Caco-2 (cell line): ENCODE data around the gene CENPT. TPM values are rescaled to one million over a fixed set of nuclear protein-coding genes. Genes with fewer than 3 reads are reported as not detected.

Experiments
- BruUV-seq: library from RNA; stranded (reverse); fragments of 400-500 nt; replicated peaks from 2 replicates; lab custom pipeline; 2021; lab: Mats Ljungman, UMichigan
- CTCF ChIA-PET: fragments of 300-600 bp; sonication (Branson Sonifier 250); formaldehyde crosslinking; loops from one replicate; lab custom pipeline; 2022; ENCODE audit warnings: antibody characterized with exemption; lab: Charles Lee
- POLR2A ChIA-PET: fragments of 300-600 bp; sonication (Branson Sonifier 250); formaldehyde crosslinking; loops from one replicate; lab custom pipeline; 2022; ENCODE audit warnings: antibody characterized with exemption; lab: Charles Lee
- DNase-seq, 2 experiments: peaks; one replicate each; pipeline versions ENCODE4 v3.0.0 to v3.0.0-alpha.2; 2020 to 2022
- H3K27me3 ChIP-seq: replicated peaks from 2 replicates; pipeline ENCODE4 v1.6.0; 2011; ENCODE audit warnings: low read length; ENCODE audit not compliant: control insufficient read depth, insufficient read depth
- H3K36me3 ChIP-seq: 2 replicates; pipeline ENCODE4 v1.5.1; 2011; ENCODE audit warnings: low read length; ENCODE audit not compliant: control insufficient read depth, insufficient read depth
- H3K4me1 ChIP-seq: fragments of 250-450 bp; sonication (Bioruptor Pico); 2 replicates; pipeline ENCODE4 v1.5.1; 2020; ENCODE audit warnings: mild to moderate bottlenecking
- H3K4me3 ChIP-seq: 2 replicates; pipeline ENCODE4 v1.5.1; 2011; ENCODE audit warnings: low read depth, mild to moderate bottlenecking, control low read depth, low read length
- H3K9me3 ChIP-seq: fragments of 250-450 bp; sonication (Bioruptor Pico); 2 replicates; pipeline ENCODE4 v1.5.1; 2020; ENCODE audit warnings: mild to moderate bottlenecking, moderate library complexity
- H3K27ac Mint-ChIP-seq: one replicate; pipeline ENCODE4 v1.8.0; 2022; ENCODE audit warnings: mixed read lengths; ENCODE audit not compliant: unreplicated experiment
- H3K27me3 Mint-ChIP-seq: one replicate; pipeline ENCODE4 v1.8.0; 2022; ENCODE audit warnings: mixed read lengths; ENCODE audit not compliant: insufficient read depth, unreplicated experiment
- H3K36me3 Mint-ChIP-seq: one replicate; pipeline ENCODE4 v1.8.0; 2022; ENCODE audit warnings: mild to moderate bottlenecking, mixed read lengths; ENCODE audit not compliant: insufficient read depth, unreplicated experiment
- H3K4me1 Mint-ChIP-seq: one replicate; pipeline ENCODE4 v1.8.0; 2022; ENCODE audit warnings: low read depth, mixed read lengths; ENCODE audit not compliant: unreplicated experiment
- H3K4me3 Mint-ChIP-seq: one replicate; pipeline ENCODE4 v1.8.0; 2022; ENCODE audit warnings: mild to moderate bottlenecking, moderate library complexity, mixed read lengths; ENCODE audit not compliant: unreplicated experiment
- H3K9me3 Mint-ChIP-seq: one replicate; pipeline ENCODE4 v1.8.0; 2022; ENCODE audit warnings: mixed read lengths; ENCODE audit not compliant: unreplicated experiment
- intact Hi-C: fragments of 100-400 bp; cut with micrococcal nuclease; formaldehyde crosslinking; loops from one replicate; pipeline ENCODE4 v1.10.0; 2022; ENCODE audit not compliant: unreplicated experiment
- total RNA-seq: library from RNA; stranded (reverse); gene quantifications from 2 replicates; pipeline ENCODE4 v1.2.3, GENCODE V29; 2022
- TF ChIP-seq, protein P1 (sequence below), 2 experiments: fragments of 200-600 bp in 1 of 2; IDR thresholded peaks; 1 replicate in 1 of 2; 2 replicates in 1 of 2; pipeline versions ENCODE4 v1.5.1 to v1.8.0; 2011 to 2022; ENCODE audit warnings: antibody characterized with exemption in 1 of 2, control low read depth in 1 of 2, inconsistent platforms in 1 of 2, low read depth in 1 of 2, low read length in 1 of 2, mild to moderate bottlenecking in 1 of 2, moderate library complexity in 1 of 2; ENCODE audit not compliant: insufficient read depth in 1 of 2, severe bottlenecking in 1 of 2, unreplicated experiment in 1 of 2

The CENPT gene
- total RNA-seq, 1 experiment from 2014 or later: 80.1 TPM

DNA sequence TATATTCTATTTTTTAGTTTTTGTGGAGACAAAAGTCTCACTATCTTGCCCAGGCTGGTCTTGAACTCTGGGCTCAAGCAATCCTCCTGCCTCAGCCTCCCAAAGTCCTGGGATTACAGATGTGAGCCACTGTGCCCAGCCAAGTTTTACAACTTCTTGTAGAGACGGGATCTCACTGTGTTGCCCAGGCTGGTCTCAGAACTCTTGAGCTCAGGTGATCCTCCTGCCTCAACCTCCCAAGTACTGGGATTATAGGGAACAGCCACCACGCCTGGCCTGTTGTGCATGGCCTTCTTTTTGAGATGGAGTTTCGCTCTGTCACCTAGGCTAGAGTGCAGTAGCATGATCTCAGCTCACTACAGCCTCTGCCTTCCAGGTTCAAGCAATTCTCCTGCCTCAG lies 6.2 kb upstream of the CENPT start:
- ChIA-PET CTCF (no interaction called here), POLR2A (no interaction called here)
- Histone ChIP-seq H3K27me3 (no peaks in the 10 kb centered on the region), H3K9me3 (no peaks in the 10 kb centered on the region), H3K4me1 (peaks cover 21% of the 10 kb centered on the region), H3K4me3 (no peak overlapping the region), H3K36me3 (no peaks in the 10 kb centered on the region; the same call in none of the 2 replicates)
- H3K27ac Mint-ChIP-seq: peak overlapping the region; percentile 28
- TF ChIP-seq, protein P1, sequence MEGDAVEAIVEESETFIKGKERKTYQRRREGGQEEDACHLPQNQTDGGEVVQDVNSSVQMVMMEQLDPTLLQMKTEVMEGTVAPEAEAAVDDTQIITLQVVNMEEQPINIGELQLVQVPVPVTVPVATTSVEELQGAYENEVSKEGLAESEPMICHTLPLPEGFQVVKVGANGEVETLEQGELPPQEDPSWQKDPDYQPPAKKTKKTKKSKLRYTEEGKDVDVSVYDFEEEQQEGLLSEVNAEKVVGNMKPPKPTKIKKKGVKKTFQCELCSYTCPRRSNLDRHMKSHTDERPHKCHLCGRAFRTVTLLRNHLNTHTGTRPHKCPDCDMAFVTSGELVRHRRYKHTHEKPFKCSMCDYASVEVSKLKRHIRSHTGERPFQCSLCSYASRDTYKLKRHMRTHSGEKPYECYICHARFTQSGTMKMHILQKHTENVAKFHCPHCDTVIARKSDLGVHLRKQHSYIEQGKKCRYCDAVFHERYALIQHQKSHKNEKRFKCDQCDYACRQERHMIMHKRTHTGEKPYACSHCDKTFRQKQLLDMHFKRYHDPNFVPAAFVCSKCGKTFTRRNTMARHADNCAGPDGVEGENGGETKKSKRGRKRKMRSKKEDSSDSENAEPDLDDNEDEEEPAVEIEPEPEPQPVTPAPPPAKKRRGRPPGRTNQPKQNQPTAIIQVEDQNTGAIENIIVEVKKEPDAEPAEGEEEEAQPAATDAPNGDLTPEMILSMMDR (IDR thresholded peaks at IDR 0.05; ENCODE audit: insufficient read depth in 1 of 2, low read depth in 1 of 2, low read length in 1 of 2, severe bottlenecking in 1 of 2, unreplicated experiment in 1 of 2): no peak
- H3K4me3 Mint-ChIP-seq: no peak overlapping the region
- peaks cover 57% of the 10 kb centered on the region for H3K36me3 Mint-ChIP-seq
- H3K4me1 Mint-ChIP-seq: peaks cover 34% of the 10 kb centered on the region
- intact Hi-C loops: no loop called here
- no peaks in the 10 kb centered on the region for H3K9me3 Mint-ChIP-seq
- DNase-seq: no peak
- BruUV-seq: no TSS peak
- no peaks in the 10 kb centered on the region for H3K27me3 Mint-ChIP-seq

DNA sequence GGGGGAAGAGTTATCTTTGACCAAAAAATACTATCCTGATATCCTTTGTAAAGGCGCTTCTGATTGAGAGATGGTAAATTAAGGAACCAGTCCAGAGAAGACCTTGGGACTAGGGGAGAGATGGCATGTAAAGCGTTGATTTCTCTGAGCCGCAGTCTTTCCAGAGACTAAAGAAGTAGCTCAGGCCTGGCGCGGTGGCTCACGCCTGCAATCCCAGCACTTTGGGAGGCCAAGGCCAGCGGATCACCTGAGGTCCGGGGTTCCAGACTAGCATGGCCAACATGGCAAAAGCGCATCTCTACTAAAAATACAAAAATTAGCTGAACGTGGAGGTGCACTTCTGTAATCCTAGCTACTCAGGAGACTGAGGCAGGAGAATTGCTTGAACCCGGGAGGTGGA lies 625 bp upstream of the CENPT start:
- Mint-ChIP-seq H3K4me1 (peaks cover 17% of the 10 kb centered on the region), H3K9me3 (no peaks in the 10 kb centered on the region), H3K27ac (peak overlapping the region; percentile 93), H3K4me3 (peak overlapping the region; percentile 75), H3K27me3 (no peaks in the 10 kb centered on the region), H3K36me3 (peaks cover 46% of the 10 kb centered on the region)
- intact Hi-C loops: no loop called here
- peak overlapping the region; percentile 98 for H3K4me3 ChIP-seq
- no peaks in the 10 kb centered on the region for H3K27me3 ChIP-seq
- BruUV-seq: no TSS peak
- ChIA-PET CTCF (interaction anchor here (0.9 to 3.2 kb wide), 2 partner anchors 17 to 32 kb away, joined by 3 to 18 read pairs; no protein-coding TSS in a partner anchor), POLR2A (no interaction called here)
- H3K4me1 ChIP-seq: peaks cover 30% of the 10 kb centered on the region
- H3K36me3 ChIP-seq: no peaks in the 10 kb centered on the region; the same call in none of the 2 replicates
- no peak for DNase-seq
- H3K9me3 ChIP-seq: no peaks in the 10 kb centered on the region
- TF ChIP-seq, protein P1 (IDR thresholded peaks at IDR 0.05; ENCODE audit: insufficient read depth in 1 of 2, low read depth in 1 of 2, low read length in 1 of 2, severe bottlenecking in 1 of 2, unreplicated experiment in 1 of 2): no peak

DNA sequence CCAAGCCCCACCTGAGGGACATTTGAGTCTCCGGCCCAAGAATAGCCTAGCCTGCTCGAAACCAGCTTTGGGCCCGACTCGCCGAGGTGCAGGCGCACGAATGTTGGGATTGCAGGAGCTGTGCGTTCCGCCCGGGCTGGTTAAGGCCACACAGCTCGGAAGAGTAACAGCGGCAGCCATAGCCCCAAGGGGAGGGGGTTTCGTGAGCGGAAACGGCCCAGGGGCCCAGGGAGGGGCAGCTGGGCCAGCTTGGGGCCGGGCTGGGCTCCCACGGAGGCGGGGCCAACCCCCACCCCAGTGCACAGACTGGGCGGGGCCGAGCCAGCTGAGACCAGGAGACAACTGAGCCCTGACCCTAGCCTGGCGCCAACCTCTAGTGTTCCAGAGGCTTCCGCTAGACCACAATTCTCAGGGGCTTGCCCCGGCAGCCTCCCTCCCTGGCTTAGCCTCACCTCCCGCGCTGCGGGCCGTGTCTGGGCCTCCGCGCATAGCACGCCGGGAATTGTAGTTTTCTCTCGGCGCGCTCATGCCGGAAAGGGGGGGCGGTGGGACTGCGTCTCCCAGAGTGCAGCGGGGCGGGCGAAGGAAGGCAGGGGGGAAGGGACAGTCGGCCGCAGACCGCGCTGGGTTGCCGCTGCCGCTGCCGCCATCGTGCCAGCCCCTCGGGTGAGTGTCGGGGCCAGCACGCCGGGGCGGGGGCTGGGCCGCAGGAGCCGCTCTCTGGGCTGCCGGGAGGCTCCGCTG lies 1.0 kb downstream of the CENPT start, which contains the start of gene NUTF2:
TSS of gene NUTF2 (plus strand) at position 614 of the 744 bp plus-strand sequence. CDS start 18,198 bp downstream, outside the sequence.
- peak within 1 kb of the TSS; percentile 93 for H3K27ac Mint-ChIP-seq
- Histone ChIP-seq H3K36me3 (no peaks in the 10 kb centered on the region; the same call in none of the 2 replicates), H3K9me3 (no peaks in the 10 kb centered on the region), H3K4me3 (peak within 1 kb of the TSS; percentile 98), H3K4me1 (peaks cover 33% of the 10 kb centered on the region), H3K27me3 (no peaks in the 10 kb centered on the region)
- DNase-seq: peak; percentile 99
- TF ChIP-seq, protein P1 (IDR thresholded peaks at IDR 0.05; ENCODE audit: insufficient read depth in 1 of 2, low read depth in 1 of 2, low read length in 1 of 2, severe bottlenecking in 1 of 2, unreplicated experiment in 1 of 2): no peak
- no peaks in the 10 kb centered on the region for H3K9me3 Mint-ChIP-seq
- peak within 1 kb of the TSS; percentile 75 for H3K4me3 Mint-ChIP-seq
- intact Hi-C loops: loop anchor here (1.0 to 2.0 kb wide), 6 partner anchors 11 to 89 kb away; partner anchors contain the start of genes EDC4, PSKH1, RANBP10 and TSNAXIP1
- peaks cover 17% of the 10 kb centered on the region for H3K4me1 Mint-ChIP-seq
- H3K27me3 Mint-ChIP-seq: no peaks in the 10 kb centered on the region
- no TSS peak for BruUV-seq
- ChIA-PET POLR2A (interaction anchor here (0.6 to 1.9 kb wide), 11 partner anchors 11 to 1286 kb away, joined by 3 to 9 read pairs (median 3); partner anchors contain the start of genes RANBP10 and TSNAXIP1), CTCF (interaction anchor here (0.7 to 3.2 kb wide), 7 partner anchors 9 to 37 kb away, joined by 3 to 18 read pairs (median 7); no protein-coding TSS in a partner anchor)
- H3K36me3 Mint-ChIP-seq: peaks cover 59% of the 10 kb centered on the region
